Measurements from ENCODE around the gene MAP2K1.

GRCh38 chr15:66404122-66404521 is 17.4 kb downstream of the MAP2K1 start:
- TF ChIP-seq CTCF (IDR thresholded peaks at IDR 0.05; ENCODE audit: insufficient read depth, low read length) (no peak), REST (IDR thresholded peaks at IDR 0.05; ENCODE audit: insufficient replicate concordance, low read depth) (no peak), POLR2AphosphoS5 (IDR thresholded peaks at IDR 0.05; ENCODE audit: low read depth) (no peak), GABPA (IDR thresholded peaks at IDR 0.05; ENCODE audit: low read depth) (no peak), SPI1 (IDR thresholded peaks at IDR 0.05; ENCODE audit: borderline replicate concordance, low read depth) (no peak)

All from HL-60 (cell line).